IMR-90 (cell line): Measurements from ENCODE around the gene STIM1. TPM values are rescaled to one million over a fixed set of nuclear protein-coding genes. Genes with fewer than 3 reads are reported as not detected.

ENCODE experiments used
- ATAC-seq: fragments of 200-7000 bp; cut with Tn5 transposase; 2 replicates; pipeline ENCODE4 v1.9.1; 2020; ENCODE audit warnings: low read depth, mild to moderate bottlenecking, moderate library complexity
- BruUV-seq: library from RNA; stranded (reverse); fragments of 400-500 nt; replicated peaks from 2 replicates; lab custom pipeline; 2021; lab: Mats Ljungman, UMichigan
- CTCF ChIA-PET: fragments of 300-600 bp; formaldehyde crosslinking; extraction: SDS; loops from one replicate; lab custom pipeline; 2021; ENCODE audit warnings: antibody characterized with exemption; lab: Yijun Ruan, JAX
- POLR2A ChIA-PET: fragments of 300-600 bp; sonication (Branson Sonifier 250); formaldehyde crosslinking; loops from one replicate; lab custom pipeline; 2022; ENCODE audit warnings: antibody characterized with exemption; ENCODE audit not compliant: unreplicated experiment; lab: Charles Lee
- DNase-seq: peaks from one replicate; pipeline ENCODE4 v3.0.0; 2013
- H2AFZ ChIP-seq: replicated peaks from 2 replicates; pipeline ENCODE3; 2013; ENCODE audit warnings: low read length, mild to moderate bottlenecking; ENCODE audit not compliant: poor library complexity
- H2AK5ac ChIP-seq: 2 replicates; pipeline ENCODE4 v1.6.1; 2013; ENCODE audit warnings: low read depth, low read length, inconsistent platforms
- H2AK9ac ChIP-seq: replicated peaks from 2 replicates; pipeline ENCODE3; 2013; ENCODE audit warnings: mild to moderate bottlenecking, low read depth, low read length, moderate library complexity; ENCODE audit not compliant: poor library complexity
- H2BK120ac ChIP-seq: 2 replicates; pipeline ENCODE4 v1.6.1; 2013; ENCODE audit warnings: low read depth, low read length, inconsistent platforms
- H2BK15ac ChIP-seq: 3 replicates; pipeline ENCODE4 v1.6.1; 2013; ENCODE audit warnings: low read depth, low read length, inconsistent platforms
- H2BK20ac ChIP-seq: 2 replicates; pipeline ENCODE4 v1.6.1; 2013; ENCODE audit warnings: low read depth, mild to moderate bottlenecking, inconsistent platforms, low read length, moderate library complexity
- H2BK5ac ChIP-seq: 2 replicates; pipeline ENCODE4 v1.6.1; 2013; ENCODE audit warnings: mild to moderate bottlenecking, low read depth, low read length, inconsistent platforms; ENCODE audit not compliant: poor library complexity, severe bottlenecking
- H3K14ac ChIP-seq: replicated peaks from 2 replicates; pipeline ENCODE4 v1.6.1; 2013; ENCODE audit warnings: low read depth, low read length, inconsistent platforms
- H3K18ac ChIP-seq: 2 replicates; pipeline ENCODE4 v1.6.1; 2013; ENCODE audit warnings: low read depth, low read length, control low read depth
- H3K23ac ChIP-seq: 2 replicates; pipeline ENCODE4 v1.6.1; 2013; ENCODE audit warnings: low read depth, low read length, inconsistent platforms
- H3K27ac ChIP-seq: 2 replicates; pipeline ENCODE4 v1.5.1; 2013; ENCODE audit warnings: mild to moderate bottlenecking, control low read depth, low read length; ENCODE audit not compliant: insufficient read depth
- H3K27me3 ChIP-seq: 2 replicates; pipeline ENCODE4 v1.6.1; 2013; ENCODE audit warnings: low read length; ENCODE audit not compliant: control insufficient read depth, insufficient read depth
- H3K36me3 ChIP-seq: 2 replicates; pipeline ENCODE4 v1.6.1; 2013; ENCODE audit warnings: low read length, mixed read lengths; ENCODE audit not compliant: control insufficient read depth, insufficient read depth
- H3K4ac ChIP-seq: 2 replicates; pipeline ENCODE4 v1.6.1; 2013; ENCODE audit warnings: low read depth, low read length, inconsistent platforms
- H3K4me1 ChIP-seq: 2 replicates; pipeline ENCODE4 v1.6.1; 2013; ENCODE audit warnings: low read length, mixed read lengths; ENCODE audit not compliant: control insufficient read depth, insufficient read depth
- H3K4me2 ChIP-seq: 2 replicates; pipeline ENCODE4 v1.6.1; 2013; ENCODE audit warnings: low read depth, mild to moderate bottlenecking, control low read depth, low read length, moderate library complexity
- H3K4me3 ChIP-seq: 2 replicates; pipeline ENCODE4 v1.5.1; 2013; ENCODE audit warnings: low read depth, mild to moderate bottlenecking, control low read depth, low read length, moderate library complexity; ENCODE audit not compliant: insufficient read depth
- H3K56ac ChIP-seq: 2 replicates; pipeline ENCODE4 v1.6.1; 2013; ENCODE audit warnings: low read length, inconsistent platforms; ENCODE audit not compliant: insufficient read depth; ENCODE audit errors: extremely low read depth
- H3K79me1 ChIP-seq, 2 experiments: 2 replicates each; pipeline ENCODE4 v1.6.1; 2013; ENCODE audit warnings: low read length in 2 of 2, inconsistent platforms in 1 of 2, low read depth in 1 of 2
- H3K9ac ChIP-seq: 2 replicates; pipeline ENCODE4 v1.6.1; 2013; ENCODE audit warnings: low read depth, low read length, control low read depth
- H3K9me1 ChIP-seq: 2 replicates; pipeline ENCODE4 v1.6.1; 2013; ENCODE audit warnings: low read length, inconsistent platforms; ENCODE audit not compliant: insufficient read depth
- H3K9me3 ChIP-seq: 2 replicates; pipeline ENCODE4 v1.6.1; 2013; ENCODE audit warnings: low read length; ENCODE audit not compliant: control insufficient read depth, insufficient read depth
- H4K20me1 ChIP-seq: 2 replicates; pipeline ENCODE4 v1.6.1; 2013; ENCODE audit warnings: low read length, inconsistent platforms; ENCODE audit not compliant: insufficient read depth
- H4K5ac ChIP-seq: 2 replicates; pipeline ENCODE4 v1.6.1; 2013; ENCODE audit warnings: mild to moderate bottlenecking, low read depth, low read length, control low read depth
- H4K8ac ChIP-seq, 2 experiments: 2 replicates each; pipeline ENCODE4 v1.6.1; 2013; ENCODE audit warnings: low read depth in 2 of 2, low read length in 2 of 2, control low read depth in 1 of 2, inconsistent platforms in 1 of 2
- H4K91ac ChIP-seq: 2 replicates; pipeline ENCODE4 v1.6.1; 2013; ENCODE audit warnings: low read depth, low read length, inconsistent platforms; ENCODE audit not compliant: insufficient read depth
- CEBPB ChIP-seq: IDR thresholded peaks from 2 replicates; pipeline ENCODE4 v1.6.1; 2012; ENCODE audit warnings: low read depth, low read length, improper control_type of control experiment
- CHD1 ChIP-seq: IDR thresholded peaks from 2 replicates; pipeline ENCODE4 v1.6.1; 2012; ENCODE audit warnings: low read depth, low read length, improper control_type of control experiment
- CTCF ChIP-seq: conservative IDR thresholded peaks from 2 replicates; pipeline ENCODE4 v1.5.1; 2012; ENCODE audit warnings: mild to moderate bottlenecking, low read depth, low read length, improper control_type of control experiment
- ELK1 ChIP-seq: fragments of 150-350 bp; IDR thresholded peaks from 2 replicates; pipeline ENCODE4 v1.6.1; 2016; ENCODE audit warnings: low read depth, mild to moderate bottlenecking, low read length, moderate library complexity, borderline replicate concordance
- MAFK ChIP-seq: IDR thresholded peaks from 2 replicates; pipeline ENCODE4 v1.6.1; 2012; ENCODE audit warnings: low read depth, low read length, improper control_type of control experiment
- MAZ ChIP-seq: IDR thresholded peaks from 2 replicates; pipeline ENCODE4 v1.6.1; 2012; ENCODE audit warnings: low read depth, mild to moderate bottlenecking, low read length, improper control_type of control experiment, moderate library complexity, borderline replicate concordance
- NFE2L2 ChIP-seq: fragments of 150-350 bp; IDR thresholded peaks from 2 replicates; pipeline ENCODE4 v1.6.1; 2016; ENCODE audit warnings: low read depth, mild to moderate bottlenecking, low read length
- RFX5 ChIP-seq: IDR thresholded peaks from 2 replicates; pipeline ENCODE4 v1.8.0; 2012; ENCODE audit warnings: low read depth, mild to moderate bottlenecking, low read length, moderate library complexity
- SMC3 ChIP-seq: fragments of 150-350 bp; IDR thresholded peaks from 2 replicates; pipeline ENCODE4 v1.6.1; 2016; ENCODE audit warnings: low read depth, mild to moderate bottlenecking, antibody characterized with exemption, low read length, moderate library complexity
- WGBS, 2 experiments: methylation state at CpG; one replicate each; pipeline versions ENCODE4 v1.1.5 to v1.1.7; 2013; ENCODE audit warnings: missing lambda C conversion rate in 2 of 2; ENCODE audit not compliant: insufficient read length in 1 of 2; ENCODE audit errors: extremely low coverage in 2 of 2; 5-methylcytosine and 5-hydroxymethylcytosine counted together
- dilution Hi-C: fragments of 300-500 bp; cut with HindIII; formaldehyde crosslinking; loops from one replicate; pipeline ENCODE4 v1.14.3; 2018; ENCODE audit warnings: low sequenced_read_pairs; ENCODE audit not compliant: unreplicated experiment
- in situ Hi-C: fragments of 300-500 bp; cut with MboI; formaldehyde crosslinking; loops from 3 replicates; pipeline ENCODE4 v1.14.3; 2019; ENCODE audit warnings: low sequenced_read_pairs, inconsistent platforms, mixed read lengths
- intact Hi-C: fragments of 100-400 bp; cut with micrococcal nuclease; formaldehyde crosslinking; loops from 2 replicates; pipeline ENCODE4 v1.10.0; 2022
- polyA plus RNA-seq, 3 experiments: library from polyadenylated mRNA; depleted of rRNA; stranded (reverse); fragments of >200 nt; gene quantifications; 2 replicates each; pipeline ENCODE4 v1.2.3, GENCODE V29; 2012; ENCODE audit warnings: low replicate concordance in 1 of 3
- total RNA-seq: library from RNA; depleted of rRNA; stranded (reverse); fragments of >200 nt; gene quantifications from 2 replicates; pipeline ENCODE4 v1.2.3, GENCODE V29; 2012

Gene STIM1
- total and polyA plus RNA-seq, 2 of the 4 experiments (the other 2 are of a cell fraction), result 17.9 to 23.0 TPM

- Histone ChIP-seq H2BK20ac (no peak overlapping the region), H2AK9ac (no peak overlapping the region), H3K27me3 (no peaks in the 10 kb centered on the region), H2AFZ (no peak overlapping the region), H4K20me1 (no peaks in the 10 kb centered on the region), H2BK120ac (no peak overlapping the region), H4K91ac (no peak overlapping the region), H3K4ac (no peak overlapping the region), H3K79me1 (no peaks in the 10 kb centered on the region), H4K5ac (no peak overlapping the region), H3K9ac (no peak overlapping the region), H3K4me3 (no peak overlapping the region), H2AK5ac (no peak overlapping the region), H3K4me2 (no peak overlapping the region), H3K27ac (no peak overlapping the region), H3K18ac (no peak overlapping the region), H2BK15ac (no peak overlapping the region), H3K36me3 (peaks cover 8% of the 10 kb centered on the region), H3K9me3 (no peaks in the 10 kb centered on the region), H3K56ac (no peak overlapping the region), H3K23ac (no peak overlapping the region), H4K8ac (no peak overlapping the region), H3K4me1 (peaks cover 3% of the 10 kb centered on the region), H2BK5ac (no peak overlapping the region), H3K9me1 (peaks cover 7% of the 10 kb centered on the region), H3K14ac (no peak overlapping the region)
- DNase-seq, result no peak
- no CpG with 5 or more reads among the region's 1 CpG for WGBS, 2 experiments
- in situ Hi-C loops, result no loop called here
- CTCF ChIA-PET, result interaction anchor here (2.6 kb wide), 1 partner anchor 207 kb away, joined by 9 read pairs; the partner anchor contains the start of gene STIM1
- BruUV-seq, result no TSS peak
- ATAC-seq, result no peak
- no peak for TF ChIP-seq NFE2L2
- TF ChIP-seq CHD1, result no peak
- TF ChIP-seq CEBPB, result no peak
- no peak for TF ChIP-seq SMC3
- no peak for TF ChIP-seq CTCF
- TF ChIP-seq RFX5, result no peak
- no peak for TF ChIP-seq ELK1
- TF ChIP-seq MAFK, result no peak
- TF ChIP-seq MAZ, result no peak
- intact Hi-C loops, result no loop called here
- POLR2A ChIA-PET, result no interaction called here
- dilution Hi-C loops, result no loop called here
These were observed 206.2 kb downstream of the STIM1 start for GRCh38 chr11:4061700-4062099.
